K562 (cell line): Measurements from ENCODE around the gene SLC7A6OS. TPM values are rescaled to one million over a fixed set of nuclear protein-coding genes. Genes with fewer than 3 reads are reported as not detected.

Experiments used
- ATAC-seq: fragments of 200-7000 bp; cut with Tn5 transposase; 3 replicates; pipeline ENCODE4 v1.9.1; 2020; ENCODE audit warnings: moderate library complexity
- BruUV-seq: library from RNA; stranded (reverse); fragments of 400-500 nt; replicated peaks from 2 replicates; lab custom pipeline; 2021; lab: Mats Ljungman, UMichigan
- CTCF ChIA-PET: fragments of 300-600 bp; formaldehyde crosslinking; extraction: SDS; loops from one replicate; lab custom pipeline; 2021; ENCODE audit warnings: low intra/inter-chr PET ratio; lab: Yijun Ruan, JAX
- POLR2A ChIA-PET: fragments of 300-600, 350-650 bp; sonication (Branson Sonifier 250); formaldehyde crosslinking; extraction: SDS; loops from one replicate; lab custom pipeline; 2021; ENCODE audit warnings: antibody characterized with exemption, inconsistent platforms; lab: Yijun Ruan, JAX
- DNase-seq, 4 experiments: peaks; one replicate each; pipeline versions ENCODE4 v3.0.0 to v3.0.0-alpha.2; 2011 to 2018; ENCODE audit warnings: low spot score in 3 of 4, mixed read lengths in 3 of 4; ENCODE audit errors: extremely low read depth in 1 of 4
- FAIRE-seq: peaks from 2 replicates; lab custom pipeline; 2011; peaks lifted over from hg19 to GRCh38; lab: Jason Lieb, UNC
- H2AFZ ChIP-seq: 2 replicates; pipeline ENCODE4 v1.6.0; 2011; ENCODE audit warnings: low read depth, low read length, control low read depth, inconsistent platforms
- H3K27ac ChIP-seq: fragments of 200-600 bp; 3 replicates; pipeline ENCODE4 v1.8.0; 2011; ENCODE audit warnings: low read depth, mild to moderate bottlenecking, control low read depth, inconsistent platforms, low read length, moderate library complexity, mixed read lengths; ENCODE audit errors: extremely low read depth
- H3K27me3 ChIP-seq, 2 experiments: fragments of 300-600 bp in 1 of 2; 2 replicates in 1 of 2; 3 replicates in 1 of 2; pipeline versions ENCODE4 v1.6.0 to v1.8.0; 2011; ENCODE audit warnings: inconsistent platforms in 2 of 2, low read length in 2 of 2, mild to moderate bottlenecking in 1 of 2, mixed read lengths in 1 of 2, moderate library complexity in 1 of 2; ENCODE audit not compliant: control insufficient read depth in 2 of 2, insufficient read depth in 2 of 2
- H3K36me3 ChIP-seq: fragments of 300-600 bp; 3 replicates; pipeline ENCODE4 v1.8.0; 2011; ENCODE audit warnings: mild to moderate bottlenecking, low read length, inconsistent platforms; ENCODE audit not compliant: control insufficient read depth, insufficient read depth
- H3K4me1 ChIP-seq, 2 experiments: fragments of 200-600 bp in 1 of 2; replicated peaks in 1 of 2; 2 replicates in 1 of 2; 3 replicates in 1 of 2; pipeline versions ENCODE4 v1.5.1 to v1.8.0; 2011; ENCODE audit warnings: inconsistent platforms in 2 of 2, low read length in 2 of 2, mild to moderate bottlenecking in 1 of 2, mixed read lengths in 1 of 2, moderate library complexity in 1 of 2; ENCODE audit not compliant: control insufficient read depth in 2 of 2, insufficient read depth in 2 of 2
- H3K4me2 ChIP-seq: 2 replicates; pipeline ENCODE4 v1.6.1; 2011; ENCODE audit warnings: low read length, control low read depth, inconsistent platforms, mixed read lengths; ENCODE audit not compliant: insufficient read depth
- H3K4me3 ChIP-seq: fragments of 200-600 bp; sonication (generic), shearing (Covaris generic); 2 replicates; pipeline ENCODE4 v1.5.1; 2016; ENCODE audit warnings: control low read depth, inconsistent platforms
- H3K79me2 ChIP-seq: fragments of 200-600 bp; 3 replicates; pipeline ENCODE4 v1.8.0; 2011; ENCODE audit warnings: low read length, inconsistent platforms; ENCODE audit not compliant: control insufficient read depth, insufficient read depth
- H3K9ac ChIP-seq, 2 experiments: 2 replicates each; pipeline versions ENCODE4 v1.6.0 to v1.6.1; 2011; ENCODE audit warnings: low read depth in 2 of 2, low read length in 2 of 2, control low read depth in 1 of 2, inconsistent platforms in 1 of 2, mild to moderate bottlenecking in 1 of 2, mixed read lengths in 1 of 2; ENCODE audit not compliant: insufficient read depth in 1 of 2
- H3K9me1 ChIP-seq: one replicate; pipeline ENCODE4 v1.6.0; 2011; ENCODE audit warnings: inconsistent platforms, mild to moderate bottlenecking, low read length, moderate library complexity; ENCODE audit not compliant: control insufficient read depth, insufficient read depth
- H3K9me3 ChIP-seq: replicated peaks from 2 replicates; pipeline ENCODE4 v1.5.1; 2011; ENCODE audit warnings: low read depth, low read length, inconsistent platforms; ENCODE audit not compliant: control insufficient read depth, insufficient read depth
- H4K20me1 ChIP-seq: replicated peaks from 2 replicates; pipeline ENCODE4 v1.6.1; 2011; ENCODE audit warnings: low read length, inconsistent platforms, mixed read lengths; ENCODE audit not compliant: control insufficient read depth, insufficient read depth
- HNRNPL ChIP-seq: fragments of 200-400 bp; formaldehyde crosslinking; IDR thresholded peaks from 2 replicates; pipeline ENCODE4 v1.6.1; 2017; ENCODE audit warnings: low read depth, mild to moderate bottlenecking, low read length
- MEIS2 ChIP-seq: fragments of 450-650 bp; IDR thresholded peaks from 2 replicates; pipeline ENCODE4 v1.6.1; 2014; ENCODE audit warnings: mild to moderate bottlenecking; ENCODE audit not compliant: partially characterized antibody
- MTA3 ChIP-seq: fragments of 450-650 bp; formaldehyde crosslinking; IDR thresholded peaks from 2 replicates; pipeline ENCODE4 v1.6.1; 2017; ENCODE audit warnings: mild to moderate bottlenecking, borderline replicate concordance
- NFIC ChIP-seq: fragments of 450-650 bp; IDR thresholded peaks from 2 replicates; pipeline ENCODE4 v1.6.1; 2017; ENCODE audit warnings: mild to moderate bottlenecking, inconsistent platforms
- ZKSCAN1 ChIP-seq: fragments of 150-350 bp; IDR thresholded peaks from 2 replicates; pipeline ENCODE4 v1.6.1; 2016; ENCODE audit warnings: low read depth, low read length
- ZNF239 ChIP-seq: fragments of 250-450 bp; sonication (Bioruptor Pico); IDR thresholded peaks from 2 replicates; pipeline ENCODE4 v1.4.0; 2020; ENCODE audit warnings: mild to moderate bottlenecking
- WGBS: fragments of 100-300 bp; shearing (Covaris generic); methylation state at CpG from one replicate; pipeline ENCODE4 v1.1.6; 2016; ENCODE audit warnings: low coverage, mixed read lengths; ENCODE audit not compliant: insufficient coverage; ENCODE audit errors: missing lambda C conversion rate; 5-methylcytosine and 5-hydroxymethylcytosine counted together
- in situ Hi-C: fragments of 300-500 bp; cut with MboI; formaldehyde crosslinking; loops from 4 replicates; pipeline ENCODE4 v1.15.0; 2018; ENCODE audit warnings: inconsistent platforms, mixed read lengths
- intact Hi-C: fragments of 100-400 bp; cut with micrococcal nuclease; formaldehyde crosslinking; loops from 2 replicates; pipeline ENCODE4 v1.14.2; 2022
- polyA plus RNA-seq, 8 experiments: library from polyadenylated mRNA; depleted of rRNA in 4 of 8; stranded (reverse) in 5 of 8; unstranded in 3 of 8; fragments of >200 nt; fragmentation: Nextera tagmentation in 2 of 8; fragmentation: Illumina TruSeq in 1 of 8; extraction: Ambion mirVana in 2 of 8; extraction: Trizol in 1 of 8; gene quantifications; 2 replicates each; pipeline versions ENCODE4 v1.2.1 to v1.2.3, GENCODE V29; 2011 to 2014; ENCODE audit warnings: inconsistent platforms in 1 of 8, missing spikeins in 1 of 8
- total RNA-seq, 7 experiments: library from RNA; depleted of rRNA in 6 of 7; stranded (reverse); fragments of >200 nt in 6 of 7; fragmentation: Illumina TruSeq in 2 of 7; extraction: Trizol in 2 of 7; gene quantifications; 2 replicates each; pipeline versions ENCODE4 v1.2.1 to v1.2.3, GENCODE V29; 2011 to 2021; ENCODE audit warnings: low replicate concordance in 1 of 7
- TF ChIP-seq, protein P1 (sequence below): sonication (generic); formaldehyde crosslinking; IDR thresholded peaks from 2 replicates; pipeline ENCODE4 v1.8.1; 2023; ENCODE audit warnings: mild to moderate bottlenecking, missing genetic modification reagents
- TF ChIP-seq, protein P2 (sequence below): fragments of 450-650 bp; formaldehyde crosslinking; IDR thresholded peaks from 2 replicates; pipeline ENCODE4 v1.4.0; 2022; ENCODE audit warnings: mild to moderate bottlenecking, moderate library complexity

Gene SLC7A6OS
- total and polyA plus RNA-seq, 9 of the 15 experiments (the other 6 are each of a cell fraction or from before 2014, with no cell fraction given) = 2.7 to 23.6 (median 17.2) TPM

DNA sequence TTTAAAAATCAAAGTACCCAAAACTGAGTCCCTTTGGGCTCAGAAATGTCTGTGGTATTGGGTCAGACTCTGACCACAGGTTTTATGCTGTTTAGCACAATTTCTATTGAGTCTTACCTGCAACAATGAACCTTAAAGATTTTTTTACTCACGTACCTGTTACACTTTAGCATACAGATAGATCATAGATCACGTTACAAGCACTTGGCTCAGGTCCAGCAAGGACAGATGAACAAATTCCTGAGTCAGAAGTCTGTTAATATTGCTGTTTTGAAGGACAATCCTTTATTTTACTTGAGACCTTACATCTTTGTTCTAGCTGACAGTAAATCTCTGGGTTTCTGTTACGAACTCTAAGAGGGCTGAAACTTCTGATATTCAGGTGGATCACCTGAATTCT lies 12.8 kb downstream of the SLC7A6OS start:
- in situ Hi-C loops = no loop called here
- ATAC-seq = no peak
- ChIA-PET POLR2A (interaction anchor here (3.0 to 3.9 kb wide), 2 partner anchors 9 to 13 kb away, joined by 17 to 27 read pairs; partner anchors contain the start of genes PRMT7 and SLC7A6OS), CTCF (no interaction called here)
- no peaks in the 10 kb centered on the region for H3K79me2 ChIP-seq
- no peak for FAIRE-seq
- no peaks in the 10 kb centered on the region for H3K4me1 ChIP-seq
- intact Hi-C loops = no loop called here
- H3K9me3 ChIP-seq = no peaks in the 10 kb centered on the region
- H2AFZ ChIP-seq = no peak overlapping the region
- no TSS peak for BruUV-seq
- H3K27ac ChIP-seq = no peak overlapping the region
- peaks cover 98% of the 10 kb centered on the region for H3K36me3 ChIP-seq
- no peak overlapping the region for H3K9ac ChIP-seq
- no peak overlapping the region for H3K4me3 ChIP-seq
- H4K20me1 ChIP-seq = no peaks in the 10 kb centered on the region
- H3K4me2 ChIP-seq = no peak overlapping the region
- DNase-seq = no peak
- no peaks in the 10 kb centered on the region for H3K9me1 ChIP-seq
- H3K27me3 ChIP-seq = no peaks in the 10 kb centered on the region
- TF ChIP-seq NFIC = peak; percentile 83
- TF ChIP-seq HNRNPL = no peak
- WGBS = 56% methylated on average over 3 of the region's 3 CpGs

DNA sequence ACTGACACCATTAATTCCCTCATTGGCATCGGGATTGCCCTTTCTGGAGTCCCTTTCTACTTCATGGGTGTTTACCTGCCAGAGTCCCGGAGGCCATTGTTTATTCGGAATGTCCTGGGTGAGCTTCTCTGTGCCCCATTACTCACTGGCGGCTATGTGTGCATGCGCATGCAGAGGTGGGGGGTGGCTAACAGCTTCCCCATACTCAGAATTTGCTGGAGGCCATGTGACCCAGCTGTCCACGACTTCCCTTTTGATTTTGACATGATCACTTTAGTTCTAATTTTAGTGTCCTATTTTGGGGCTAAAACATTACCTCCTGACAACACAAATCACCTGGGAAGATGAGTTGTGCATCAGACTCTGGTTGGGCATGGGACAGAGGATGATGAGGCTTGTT lies 14.1 kb downstream of the SLC7A6OS start:
- WGBS = 92% methylated on average over 6 of the region's 6 CpGs
- POLR2A ChIA-PET = interaction anchor here (0.6 to 3.0 kb wide), 4 partner anchors 9 to 269 kb away, joined by 3 to 17 read pairs (median 3); partner anchors contain the start of genes PRMT7 and SLC7A6OS

More for the DNA sequence above, 14.1 kb downstream of the SLC7A6OS start:
- Histone ChIP-seq H3K9me1 (no peaks in the 10 kb centered on the region), H2AFZ (no peak overlapping the region), H3K27me3 (no peaks in the 10 kb centered on the region), H3K79me2 (no peaks in the 10 kb centered on the region), H3K9me3 (no peaks in the 10 kb centered on the region), H3K4me1 (no peaks in the 10 kb centered on the region), H4K20me1 (no peaks in the 10 kb centered on the region), H3K4me3 (no peak overlapping the region), H3K27ac (no peak overlapping the region), H3K9ac (no peak overlapping the region), H3K4me2 (no peak overlapping the region), H3K36me3 (peaks cover 96% of the 10 kb centered on the region)
- no TSS peak for BruUV-seq
- DNase-seq (no peak), FAIRE-seq (no peak), ATAC-seq (no peak)
- intact Hi-C loops = no loop called here
- in situ Hi-C loops = no loop called here
- CTCF ChIA-PET = no interaction called here
- no peak for TF ChIP-seq ZNF239
- no peak for TF ChIP-seq ZKSCAN1
- TF ChIP-seq MEIS2 = no peak
- no peak for TF ChIP-seq MTA3
- TF ChIP-seq, protein P1, sequence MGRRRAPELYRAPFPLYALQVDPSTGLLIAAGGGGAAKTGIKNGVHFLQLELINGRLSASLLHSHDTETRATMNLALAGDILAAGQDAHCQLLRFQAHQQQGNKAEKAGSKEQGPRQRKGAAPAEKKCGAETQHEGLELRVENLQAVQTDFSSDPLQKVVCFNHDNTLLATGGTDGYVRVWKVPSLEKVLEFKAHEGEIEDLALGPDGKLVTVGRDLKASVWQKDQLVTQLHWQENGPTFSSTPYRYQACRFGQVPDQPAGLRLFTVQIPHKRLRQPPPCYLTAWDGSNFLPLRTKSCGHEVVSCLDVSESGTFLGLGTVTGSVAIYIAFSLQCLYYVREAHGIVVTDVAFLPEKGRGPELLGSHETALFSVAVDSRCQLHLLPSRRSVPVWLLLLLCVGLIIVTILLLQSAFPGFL (CRISPR knock-in tag) = no peak
- TF ChIP-seq, protein P2, sequence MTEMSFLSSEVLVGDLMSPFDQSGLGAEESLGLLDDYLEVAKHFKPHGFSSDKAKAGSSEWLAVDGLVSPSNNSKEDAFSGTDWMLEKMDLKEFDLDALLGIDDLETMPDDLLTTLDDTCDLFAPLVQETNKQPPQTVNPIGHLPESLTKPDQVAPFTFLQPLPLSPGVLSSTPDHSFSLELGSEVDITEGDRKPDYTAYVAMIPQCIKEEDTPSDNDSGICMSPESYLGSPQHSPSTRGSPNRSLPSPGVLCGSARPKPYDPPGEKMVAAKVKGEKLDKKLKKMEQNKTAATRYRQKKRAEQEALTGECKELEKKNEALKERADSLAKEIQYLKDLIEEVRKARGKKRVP (CRISPR knock-in tag) = no peak
